Measurements from ENCODE around the gene DCLK1.

DNA sequence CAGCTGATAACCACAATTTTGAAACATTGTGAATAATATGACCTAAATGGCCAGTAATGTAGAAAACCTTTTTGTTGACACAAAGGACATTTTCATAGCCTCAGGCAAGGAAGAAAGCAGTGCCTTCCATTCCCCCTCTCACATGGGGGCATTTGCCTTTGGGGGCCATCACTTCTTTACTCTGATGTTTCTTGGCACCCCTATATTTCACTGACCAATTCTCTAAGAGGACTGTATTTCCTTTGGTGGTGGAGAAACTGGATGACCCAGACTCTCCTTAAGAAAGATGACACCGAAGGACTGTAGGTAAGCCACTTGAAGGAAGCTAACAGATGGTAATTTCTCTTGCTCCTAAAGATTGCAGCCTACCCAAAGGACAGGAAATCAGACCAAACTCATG, 254.6 kb downstream of the DCLK1 start:
- no peak for TF ChIP-seq EZH2phosphoT487 (IDR thresholded peaks at IDR 0.05; ENCODE audit: insufficient read depth, low read depth)
- no peak for TF ChIP-seq EZH2 (IDR thresholded peaks at IDR 0.05; ENCODE audit: insufficient read depth, poor library complexity, severe bottlenecking)
